ENCODE results near the gene GPBP1. TPM values are rescaled to one million over a fixed set of nuclear protein-coding genes. Genes with fewer than 3 reads are reported as not detected.
A peak's percentile ranks its signal among the peaks of the same experiment; 100 is the strongest.

Gene GPBP1
- 10 to 100 TPM; 46.5 to 73.8 TPM for total RNA-seq

GRCh38 chr5:57173319-57174127, at the start of gene GPBP1:
Gene GPBP1, plus strand, starts transcription at chr5:57174059. Its CDS starts 40,072 bp downstream, at chr5:57214131.
- H3K9ac ChIP-seq (ENCODE audit: low read depth in 2 of 2, low read length in 2 of 2), result peak within 1 kb of the TSS; percentile 99
- no peaks in the 10 kb centered on the region for H3K36me3 ChIP-seq
- DNase-seq, result peak; percentile 99
- no peaks in the 10 kb centered on the region for H3K27me3 ChIP-seq
- TF ChIP-seq CTCF (IDR thresholded peaks at IDR 0.05), result no peak
- intact Hi-C loops (cut with DNase I), result no loop called here
- no peaks in the 10 kb centered on the region for H3K4me1 ChIP-seq
- no peaks in the 10 kb centered on the region for H3K9me3 ChIP-seq
- H3K4me3 ChIP-seq, result peak within 1 kb of the TSS; percentile 72
- peak within 1 kb of the TSS; percentile 100 for H3K27ac ChIP-seq

- no peaks in the 10 kb centered on the region for H3K4me1 ChIP-seq
- H3K4me3 ChIP-seq, result no peak overlapping the region
- no peak overlapping the region for H3K9ac ChIP-seq (ENCODE audit: low read depth in 2 of 2, low read length in 2 of 2)
- H3K27ac ChIP-seq, result no peak overlapping the region
- no peaks in the 10 kb centered on the region for H3K27me3 ChIP-seq
- no peak for TF ChIP-seq CTCF (IDR thresholded peaks at IDR 0.05)
- no peaks in the 10 kb centered on the region for H3K9me3 ChIP-seq
- no peak for DNase-seq
- intact Hi-C loops (cut with DNase I), result no loop called here
- H3K36me3 ChIP-seq, result no peaks in the 10 kb centered on the region
Observed at GRCh38 chr5:57128325-57128724, 45.5 kb upstream of the GPBP1 start.

GRCh38 chr5:57133574-57133973, 40.3 kb upstream of the GPBP1 start:
- DNase-seq, result no peak
- intact Hi-C loops (cut with DNase I), result loop anchor here (10.0 kb wide), 1 partner anchor 869 kb away; no protein-coding TSS in a partner anchor
- no peaks in the 10 kb centered on the region for H3K4me1 ChIP-seq
- no peak overlapping the region for H3K27ac ChIP-seq
- no peaks in the 10 kb centered on the region for H3K9me3 ChIP-seq
- H3K27me3 ChIP-seq, result no peaks in the 10 kb centered on the region
- H3K9ac ChIP-seq (ENCODE audit: low read depth in 2 of 2, low read length in 2 of 2), result no peak overlapping the region
- TF ChIP-seq CTCF (IDR thresholded peaks at IDR 0.05), result no peak
- H3K4me3 ChIP-seq, result no peak overlapping the region
- no peaks in the 10 kb centered on the region for H3K36me3 ChIP-seq

GRCh38 chr5:57137401-57137800, 36.5 kb upstream of the GPBP1 start:
- Histone ChIP-seq H3K9ac (ENCODE audit: low read depth in 2 of 2, low read length in 2 of 2) (no peak overlapping the region), H3K4me1 (no peaks in the 10 kb centered on the region), H3K4me3 (no peak overlapping the region), H3K27me3 (no peaks in the 10 kb centered on the region), H3K36me3 (no peaks in the 10 kb centered on the region), H3K27ac (no peak overlapping the region), H3K9me3 (no peaks in the 10 kb centered on the region)
- DNase-seq, result no peak
- intact Hi-C loops (cut with DNase I), result loop anchor here (10.0 kb wide), 1 partner anchor 873 kb away; no protein-coding TSS in a partner anchor
- no peak for TF ChIP-seq CTCF (IDR thresholded peaks at IDR 0.05)

GRCh38 chr5:57152316-57152715, 21.5 kb upstream of the GPBP1 start:
- Histone ChIP-seq H3K27ac (no peak overlapping the region), H3K9ac (ENCODE audit: low read depth in 2 of 2, low read length in 2 of 2) (no peak overlapping the region), H3K36me3 (no peaks in the 10 kb centered on the region), H3K4me1 (no peaks in the 10 kb centered on the region), H3K4me3 (no peak overlapping the region), H3K27me3 (no peaks in the 10 kb centered on the region), H3K9me3 (no peaks in the 10 kb centered on the region)
- DNase-seq, result no peak
- intact Hi-C loops (cut with DNase I), result no loop called here
- no peak for TF ChIP-seq CTCF (IDR thresholded peaks at IDR 0.05)
